BJ (cell line): Measurements from ENCODE around the gene MSRB3. TPM values are rescaled to one million over a fixed set of nuclear protein-coding genes. Genes with fewer than 3 reads are reported as not detected.

Source experiments
- CTCF ChIA-PET: fragments of 350-600 bp; formaldehyde crosslinking; extraction: SDS; loops from one replicate; lab custom pipeline; 2021; ENCODE audit warnings: antibody characterized with exemption, inconsistent platforms; lab: Yijun Ruan, JAX
- POLR2A ChIA-PET: fragments of 300-600 bp; sonication (Branson Sonifier 250); formaldehyde crosslinking; extraction: SDS; loops from one replicate; lab custom pipeline; 2021; ENCODE audit warnings: antibody characterized with exemption; lab: Charles Lee
- DNase-seq: peaks from one replicate; pipeline ENCODE4 v3.0.0-alpha.2; 2011; ENCODE audit warnings: low read depth
- H3K27me3 ChIP-seq: 2 replicates; pipeline ENCODE4 v1.6.0; 2011; ENCODE audit warnings: low read length; ENCODE audit not compliant: control insufficient read depth, insufficient read depth
- H3K36me3 ChIP-seq: 2 replicates; pipeline ENCODE4 v1.5.1; 2011; ENCODE audit warnings: low read length; ENCODE audit not compliant: control insufficient read depth, insufficient read depth
- H3K4me3 ChIP-seq: 2 replicates; pipeline ENCODE4 v1.5.1; 2011; ENCODE audit warnings: low read depth, mild to moderate bottlenecking, control low read depth, low read length
- CTCF ChIP-seq: IDR thresholded peaks from 2 replicates; pipeline ENCODE4 v1.5.1; 2011; ENCODE audit warnings: low read depth, mild to moderate bottlenecking, control low read depth, inconsistent platforms, low read length, moderate library complexity; ENCODE audit not compliant: insufficient read depth
- polyA plus RNA-seq: library from polyadenylated mRNA; depleted of rRNA; stranded (reverse); fragments of >200 nt; gene quantifications from 2 replicates; pipeline ENCODE4 v1.2.3, GENCODE V29; 2011

The MSRB3 gene
- polyA plus RNA-seq, 1 experiment, result 76.0 TPM

GRCh38 chr12:65499167-65499566, 220.7 kb downstream of the MSRB3 start:
- DNase-seq, result no peak
- H3K4me3 ChIP-seq, result no peak overlapping the region
- POLR2A ChIA-PET, result no interaction called here
- no peaks in the 10 kb centered on the region for H3K36me3 ChIP-seq
- CTCF ChIA-PET, result no interaction called here
- no peak for TF ChIP-seq CTCF
- no peaks in the 10 kb centered on the region for H3K27me3 ChIP-seq

GRCh38 chr12:65500091-65500900, 221.8 kb downstream of the MSRB3 start:
- no peaks in the 10 kb centered on the region for H3K27me3 ChIP-seq
- ChIA-PET POLR2A (no interaction called here), CTCF (interaction anchor here (1.0 kb wide), 1 partner anchor 22 kb away, joined by 5 read pairs; no protein-coding TSS in a partner anchor)
- H3K36me3 ChIP-seq, result no peaks in the 10 kb centered on the region
- TF ChIP-seq CTCF, result no peak
- no peak overlapping the region for H3K4me3 ChIP-seq
- DNase-seq, result no peak

GRCh38 chr12:65501093-65501621, 222.7 kb downstream of the MSRB3 start:
- H3K27me3 ChIP-seq, result no peaks in the 10 kb centered on the region
- H3K36me3 ChIP-seq, result no peaks in the 10 kb centered on the region
- no peak overlapping the region for H3K4me3 ChIP-seq
- no peak for DNase-seq
- POLR2A ChIA-PET, result no interaction called here
- CTCF ChIA-PET, result no interaction called here
- no peak for TF ChIP-seq CTCF

GRCh38 chr12:65501935-65502334, 223.5 kb downstream of the MSRB3 start:
- H3K36me3 ChIP-seq, result no peaks in the 10 kb centered on the region
- POLR2A ChIA-PET, result no interaction called here
- TF ChIP-seq CTCF, result no peak

GRCh38 chr12:65504417-65504816, 225.9 kb downstream of the MSRB3 start:
- Histone ChIP-seq H3K27me3 (no peaks in the 10 kb centered on the region), H3K4me3 (no peak overlapping the region), H3K36me3 (no peaks in the 10 kb centered on the region)
- ChIA-PET POLR2A (no interaction called here), CTCF (no interaction called here)
- TF ChIP-seq CTCF, result no peak
- no peak for DNase-seq

More at GRCh38 chr12:65501935-65502334, 223.5 kb downstream of the MSRB3 start:
- Histone ChIP-seq H3K27me3 (no peaks in the 10 kb centered on the region), H3K4me3 (no peak overlapping the region)
- DNase-seq, result no peak
- CTCF ChIA-PET, result interaction anchor here (1.2 kb wide), 1 partner anchor 59 kb away, joined by 4 read pairs; no protein-coding TSS in a partner anchor
